ENCODE measurements around the gene ANKRD27. TPM values are rescaled to one million over a fixed set of nuclear protein-coding genes. Genes with fewer than 3 reads are reported as not detected.

ANKRD27 gene
- total and polyA plus RNA-seq, 11 donors: 5.8 to 47.5 (median 17.9) TPM

GRCh38 chr19:32673573-32673972 lies 1.4 kb downstream of the ANKRD27 start:
- intact Hi-C loops (cut with DNase I): loop anchor here in 1 of 10 donors (10.0 kb wide), 1 partner anchor 89 kb away; the partner anchor contains the start of gene PDCD5
- peaks cover 0 to 23% (median 13%) of the 10 kb centered on the region in 9 donors for H3K27me3 ChIP-seq
- H3K27ac ChIP-seq: no peak overlapping the region
- ATAC-seq (no peak), DNase-seq (no peak)
- peaks cover 0 to 3% (median 0%) of the 10 kb centered on the region in 9 donors for H3K36me3 ChIP-seq
- TF ChIP-seq POLR2A (IDR thresholded peaks at IDR 0.05) (no peak), CTCF (IDR thresholded peaks at IDR 0.05) (no peak)
- no peaks in the 10 kb centered on the region for H3K9me3 ChIP-seq
- peak overlapping the region in 5 of 12 donors; percentile 88 to 100 (median 98) for H3K4me3 ChIP-seq
- WGBS, 4 donors: 82 to 91% (median 87%) methylated on average over 10 of the region's 10 CpGs
- H3K4me1 ChIP-seq: peaks cover 0 to 75% (median 35%) of the 10 kb centered on the region in 12 donors

DNA sequence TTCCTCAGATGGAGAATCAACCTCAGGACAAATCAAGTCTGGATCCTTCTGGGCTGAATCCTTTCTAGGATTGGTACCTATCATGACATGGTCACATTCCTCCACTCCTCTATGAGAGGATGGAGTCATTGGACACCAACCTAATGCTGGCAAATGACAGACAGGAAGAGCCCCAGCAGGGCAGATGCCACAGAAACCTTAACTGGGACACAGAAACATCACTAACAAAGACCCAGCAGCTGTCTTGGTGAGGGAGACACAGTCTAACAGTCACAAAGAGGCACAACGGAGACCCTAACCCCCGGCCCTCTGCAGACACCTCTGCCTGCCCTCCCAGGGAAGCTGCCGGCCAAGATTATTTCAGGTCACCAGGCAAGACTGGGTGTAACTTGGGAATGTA lies 2.1 kb downstream of the ANKRD27 start:
- Histone ChIP-seq H3K27ac (no peak overlapping the region), H3K4me1 (peaks cover 0 to 75% (median 35%) of the 10 kb centered on the region in 12 donors)
- ATAC-seq: no peak

GRCh38 chr19:32671883-32672593 lies 2.9 kb downstream of the ANKRD27 start:
- H3K36me3 ChIP-seq: peaks cover 0 to 5% (median 3%) of the 10 kb centered on the region in 9 donors
- no peak overlapping the region for H3K27ac ChIP-seq
- TF ChIP-seq POLR2A (IDR thresholded peaks at IDR 0.05) (no peak), CTCF (IDR thresholded peaks at IDR 0.05) (no peak)
- H3K27me3 ChIP-seq: peaks cover 0 to 15% (median 11%) of the 10 kb centered on the region in 9 donors
- intact Hi-C loops (cut with DNase I): loop anchor here in 1 of 10 donors (10.0 kb wide), 1 partner anchor 87 kb away; the partner anchor contains the start of gene PDCD5
- no peak for DNase-seq
- peaks cover 0 to 68% (median 34%) of the 10 kb centered on the region in 12 donors for H3K4me1 ChIP-seq
- WGBS, 4 donors: 63 to 80% (median 77%) methylated on average over 14 of the region's 14 CpGs
- no peak overlapping the region for H3K4me3 ChIP-seq
- H3K9me3 ChIP-seq: no peaks in the 10 kb centered on the region
- no peak for ATAC-seq

More for the DNA sequence above, 2.1 kb downstream of the ANKRD27 start:
- H3K36me3 ChIP-seq: peaks cover 0 to 3% (median 0%) of the 10 kb centered on the region in 9 donors
- H3K27me3 ChIP-seq: peaks cover 0 to 22% (median 13%) of the 10 kb centered on the region in 9 donors
- H3K9me3 ChIP-seq: no peaks in the 10 kb centered on the region
- DNase-seq: no peak
- intact Hi-C loops (cut with DNase I): loop anchor here in 1 of 10 donors (10.0 kb wide), 1 partner anchor 88 kb away; the partner anchor contains the start of gene PDCD5
- 83 to 87% (median 85%) methylated on average over 3 of the region's 3 CpGs for whole genome bisulfite sequencing, 4 donors
- H3K4me3 ChIP-seq: no peak overlapping the region
- TF ChIP-seq CTCF (IDR thresholded peaks at IDR 0.05) (no peak), POLR2A (IDR thresholded peaks at IDR 0.05) (no peak)

GRCh38 chr19:32669310-32669709 lies 5.7 kb downstream of the ANKRD27 start:
- H3K36me3 ChIP-seq: peaks cover 0 to 14% (median 3%) of the 10 kb centered on the region in 9 donors
- H3K4me1 ChIP-seq: peaks cover 0 to 59% (median 23%) of the 10 kb centered on the region in 12 donors
- ATAC-seq: no peak
- H3K4me3 ChIP-seq: no peak overlapping the region
- 74 to 91% (median 89%) methylated on average over 3 of the region's 3 CpGs for WGBS, 4 donors
- H3K27ac ChIP-seq: peak overlapping the region in 2 of 12 donors; percentile 47 to 50
- no peak for DNase-seq
- H3K9me3 ChIP-seq: no peaks in the 10 kb centered on the region
- intact Hi-C loops (cut with DNase I): no loop called here
- no peaks in the 10 kb centered on the region for H3K27me3 ChIP-seq
- TF ChIP-seq CTCF (IDR thresholded peaks at IDR 0.05) (no peak), POLR2A (IDR thresholded peaks at IDR 0.05) (no peak)

Measured in heart left ventricle (tissue), 16 donors.